Duodenal mucosa (tissue), 2 donors: ENCODE data around the gene GOLGA3.
"Not testable (repeated sequence)": the region's sequence is repeated elsewhere in the genome, so short reads cannot be mapped to it uniquely, and the experiment has no call there.

Experiments
- H3K27ac ChIP-seq: one replicate; pipeline ENCODE4 v1.7.0; 2013; ENCODE audit warnings: low read depth, low read length
- H3K27me3 ChIP-seq, 2 donors: one replicate each; pipeline ENCODE4 v1.7.0; 2013; ENCODE audit warnings: low read length in 2 of 2, control low read depth in 1 of 2; ENCODE audit not compliant: insufficient read depth in 2 of 2, control insufficient read depth in 1 of 2
- H3K36me3 ChIP-seq, 2 donors: one replicate each; pipeline ENCODE4 v1.7.0; 2013; ENCODE audit warnings: low read length in 2 of 2, control low read depth in 1 of 2; ENCODE audit not compliant: insufficient read depth in 2 of 2, control insufficient read depth in 1 of 2
- H3K4me1 ChIP-seq, 2 donors: one replicate each; pipeline ENCODE4 v1.7.0; 2013; ENCODE audit warnings: low read length in 2 of 2, control low read depth in 1 of 2; ENCODE audit not compliant: insufficient read depth in 2 of 2, control insufficient read depth in 1 of 2
- H3K4me3 ChIP-seq, 2 donors: one replicate each; pipeline ENCODE4 v1.7.0; 2013; ENCODE audit warnings: low read length in 2 of 2, low read depth in 1 of 2
- H3K9ac ChIP-seq, 2 donors: one replicate each; pipeline ENCODE4 v1.7.0; 2013; ENCODE audit warnings: low read length in 2 of 2, low read depth in 1 of 2
- H3K9me3 ChIP-seq, 2 donors: one replicate each; pipeline ENCODE4 v1.7.0; 2013; ENCODE audit warnings: low read length in 2 of 2, control low read depth in 1 of 2; ENCODE audit not compliant: control insufficient read depth in 1 of 2

The GOLGA3 gene

DNA sequence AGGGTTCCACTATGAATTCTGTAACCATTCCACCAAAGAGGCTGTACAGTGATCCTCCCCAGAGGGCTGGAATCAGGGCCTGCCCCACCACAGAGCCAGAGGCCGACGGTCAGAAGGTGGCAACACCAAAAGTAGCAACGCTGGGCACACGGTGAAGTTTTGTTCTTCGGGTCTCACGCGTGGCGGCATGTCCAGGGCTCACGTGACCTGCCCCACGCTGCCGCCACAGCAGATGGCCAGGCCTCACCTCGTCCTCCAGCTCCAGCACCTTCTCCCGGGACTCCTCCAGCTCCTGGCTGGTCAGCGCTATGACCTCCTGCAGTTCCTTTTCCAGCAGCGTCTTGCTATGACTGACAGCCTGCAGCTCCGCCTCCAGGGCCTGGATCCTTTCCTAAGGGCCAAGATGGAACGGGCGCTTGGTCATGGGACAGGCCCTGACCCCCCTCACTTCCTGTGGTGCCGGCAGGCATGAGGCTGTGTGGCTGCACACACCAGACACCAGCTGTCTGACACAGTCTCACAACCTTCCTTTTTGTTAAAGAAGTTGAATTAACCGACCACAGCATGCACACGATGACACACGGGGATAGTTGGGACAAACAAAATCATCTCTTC lies 44.6 kb downstream of the GOLGA3 start:
- Histone ChIP-seq H3K27me3 (no peaks in the 10 kb centered on the region), H3K9ac (no peak overlapping the region), H3K4me1 (no peaks in the 10 kb centered on the region), H3K4me3 (no peak overlapping the region), H3K9me3 (no peaks in the 10 kb centered on the region), H3K27ac (no peak overlapping the region), H3K36me3 (peaks cover 58 to 83% of the 10 kb centered on the region in 2 donors)

DNA sequence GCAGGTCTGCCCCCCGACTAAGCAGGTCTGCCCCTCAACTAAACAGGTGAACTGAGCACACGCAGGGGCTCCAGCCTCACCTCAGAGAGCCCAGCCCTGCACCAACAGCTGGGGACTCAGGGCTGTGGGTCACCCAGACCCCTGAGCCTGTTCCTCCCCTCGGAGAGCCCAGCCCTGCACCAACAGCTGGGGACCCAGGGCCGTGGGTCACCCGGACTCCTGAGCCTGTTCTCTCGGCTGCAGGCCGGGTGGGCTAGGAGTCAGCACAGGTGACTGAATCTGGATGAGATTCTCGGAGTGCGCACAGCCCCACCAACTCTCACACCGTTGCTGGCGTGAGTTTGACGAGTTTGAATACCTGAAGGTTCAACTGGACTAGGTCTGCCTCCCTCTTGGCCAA lies 46.7 kb downstream of the GOLGA3 start:
- Histone ChIP-seq H3K9me3 (no peaks in the 10 kb centered on the region), H3K4me3 (no peak overlapping the region), H3K27me3 (no peaks in the 10 kb centered on the region), H3K4me1 (no peaks in the 10 kb centered on the region), H3K27ac (no peak overlapping the region), H3K9ac (no peak overlapping the region), H3K36me3 (peaks cover 53 to 83% of the 10 kb centered on the region in 2 donors)

DNA sequence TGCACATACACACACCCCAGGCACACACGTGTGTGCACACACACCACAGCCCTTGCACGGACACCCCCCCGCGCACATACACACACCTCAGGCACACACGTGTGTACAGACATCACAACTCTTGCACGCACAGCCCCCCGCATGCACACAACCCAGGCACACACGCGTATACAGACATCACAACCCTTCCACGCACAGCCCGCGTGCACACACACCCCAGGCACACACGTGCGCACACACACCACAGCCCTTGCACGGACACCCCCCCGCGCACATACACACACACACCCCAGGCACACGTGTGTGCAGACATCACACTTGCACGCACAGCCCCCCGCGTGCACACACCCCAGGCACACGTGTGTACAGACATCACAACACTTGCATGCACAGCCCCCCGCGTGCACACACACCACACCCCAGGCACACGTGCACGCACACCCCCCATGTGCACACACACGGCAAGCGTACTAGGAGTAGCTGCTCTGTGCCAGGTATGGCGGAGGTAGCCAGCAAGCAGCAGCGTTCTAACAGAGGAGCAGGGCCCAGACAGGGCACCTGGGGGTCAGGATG lies 48.8 kb downstream of the GOLGA3 start:
- no peak overlapping the region for H3K4me3 ChIP-seq
- no peaks in the 10 kb centered on the region for H3K27me3 ChIP-seq
- no peak overlapping the region for H3K9ac ChIP-seq
- no peaks in the 10 kb centered on the region for H3K9me3 ChIP-seq
- peaks cover 45 to 85% of the 10 kb centered on the region in 2 donors for H3K36me3 ChIP-seq
- no peak overlapping the region for H3K27ac ChIP-seq
- H3K4me1 ChIP-seq: no peaks in the 10 kb centered on the region

DNA sequence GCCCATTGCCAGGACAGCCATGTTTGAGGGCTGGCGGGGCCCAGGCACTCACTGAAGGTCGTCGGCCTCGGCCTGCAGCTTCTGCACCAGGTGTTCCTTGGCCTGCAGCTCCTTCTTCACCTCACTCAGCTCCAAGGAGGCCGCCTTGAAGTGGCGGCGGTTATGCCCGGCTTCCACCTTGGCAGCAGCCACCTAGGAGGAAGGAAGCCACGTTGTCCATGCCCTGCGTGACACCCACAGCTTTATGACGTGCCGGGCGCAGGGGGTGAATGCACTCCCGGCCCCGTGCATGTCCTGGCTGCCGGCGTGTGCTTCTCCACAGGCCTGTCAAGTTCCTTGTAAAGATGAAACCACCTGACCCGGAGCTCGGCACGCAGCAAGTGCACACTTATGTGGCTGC lies 51.1 kb downstream of the GOLGA3 start:
- peaks cover 48 to 87% of the 10 kb centered on the region in 2 donors for H3K36me3 ChIP-seq
- no peak overlapping the region for H3K27ac ChIP-seq
- H3K4me1 ChIP-seq: no peaks in the 10 kb centered on the region

DNA sequence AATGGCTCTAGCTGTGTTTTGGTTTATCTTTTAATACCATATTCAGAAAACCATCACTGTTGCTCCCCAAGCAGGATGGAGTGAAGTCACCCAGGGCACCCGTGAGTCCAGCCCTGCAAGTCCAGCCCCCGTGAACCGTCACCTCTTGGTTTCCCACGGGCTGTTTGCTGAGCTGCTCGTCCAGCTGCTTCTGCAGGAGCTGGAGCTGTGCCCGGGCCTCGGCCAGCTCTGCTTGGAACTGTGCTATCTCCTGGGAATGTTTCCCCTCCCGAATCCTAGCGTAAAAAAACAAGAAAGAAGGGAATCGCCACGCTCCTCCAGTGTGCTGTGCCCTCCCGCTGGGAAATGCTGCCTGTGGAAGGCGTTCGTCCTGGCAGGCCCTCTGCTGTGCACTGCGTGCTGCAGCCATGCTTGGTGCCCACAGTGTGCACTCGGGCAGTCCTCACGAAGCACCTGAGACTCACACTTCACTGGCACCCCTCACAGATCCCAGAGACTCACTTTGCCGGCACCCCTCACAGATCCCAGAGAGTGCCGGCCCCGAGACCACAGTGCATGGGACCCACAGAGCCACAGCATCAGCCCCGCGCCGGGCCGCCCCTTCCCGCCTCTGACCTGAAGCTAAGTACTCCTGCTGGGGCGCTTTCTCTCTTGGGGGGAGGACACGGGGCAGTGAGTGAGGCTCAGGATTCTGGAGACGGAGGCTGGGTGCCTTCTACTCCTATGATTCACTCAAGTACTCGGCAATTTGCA lies 51.7 kb downstream of the GOLGA3 start:
- H3K36me3 ChIP-seq: peaks cover 45 to 82% of the 10 kb centered on the region in 2 donors
- no peak overlapping the region for H3K9ac ChIP-seq
- no peak overlapping the region for H3K4me3 ChIP-seq

More for the DNA sequence above, 51.1 kb downstream of the GOLGA3 start:
- Histone ChIP-seq H3K4me3 (no peak overlapping the region), H3K9ac (no peak overlapping the region), H3K27me3 (no peaks in the 10 kb centered on the region), H3K9me3 (no peaks in the 10 kb centered on the region)

DNA sequence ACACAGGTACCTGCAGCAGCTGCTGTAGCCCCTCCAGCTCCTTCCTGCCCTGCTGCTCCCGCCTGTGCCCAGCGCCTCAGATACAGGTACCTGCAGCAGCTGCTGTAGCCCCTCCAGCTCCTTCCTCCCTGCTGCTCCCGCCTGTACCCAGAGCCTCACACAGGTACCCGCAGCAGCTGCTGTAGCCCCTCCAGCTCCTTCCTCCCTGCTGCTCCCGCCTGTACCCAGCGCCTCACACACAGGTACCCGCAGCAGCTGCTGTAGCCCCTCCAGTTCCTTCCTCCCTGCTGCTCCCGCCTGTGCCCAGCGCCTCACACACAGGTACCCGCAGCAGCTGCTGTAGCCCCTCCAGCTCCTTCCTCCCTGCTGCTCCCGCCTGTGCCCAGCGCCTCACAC lies 52.4 kb downstream of the GOLGA3 start:
- H3K4me1 ChIP-seq, H3K9me3 ChIP-seq, H3K9ac ChIP-seq, H3K4me3 ChIP-seq, H3K27me3 ChIP-seq, H3K27ac ChIP-seq: not testable (repeated sequence)
- peaks cover 41 to 82% of the 10 kb centered on the region in 2 donors for H3K36me3 ChIP-seq

More for the DNA sequence above, 51.7 kb downstream of the GOLGA3 start:
- Histone ChIP-seq H3K27me3 (no peaks in the 10 kb centered on the region), H3K27ac (no peak overlapping the region), H3K9me3 (no peaks in the 10 kb centered on the region), H3K4me1 (no peaks in the 10 kb centered on the region)

DNA sequence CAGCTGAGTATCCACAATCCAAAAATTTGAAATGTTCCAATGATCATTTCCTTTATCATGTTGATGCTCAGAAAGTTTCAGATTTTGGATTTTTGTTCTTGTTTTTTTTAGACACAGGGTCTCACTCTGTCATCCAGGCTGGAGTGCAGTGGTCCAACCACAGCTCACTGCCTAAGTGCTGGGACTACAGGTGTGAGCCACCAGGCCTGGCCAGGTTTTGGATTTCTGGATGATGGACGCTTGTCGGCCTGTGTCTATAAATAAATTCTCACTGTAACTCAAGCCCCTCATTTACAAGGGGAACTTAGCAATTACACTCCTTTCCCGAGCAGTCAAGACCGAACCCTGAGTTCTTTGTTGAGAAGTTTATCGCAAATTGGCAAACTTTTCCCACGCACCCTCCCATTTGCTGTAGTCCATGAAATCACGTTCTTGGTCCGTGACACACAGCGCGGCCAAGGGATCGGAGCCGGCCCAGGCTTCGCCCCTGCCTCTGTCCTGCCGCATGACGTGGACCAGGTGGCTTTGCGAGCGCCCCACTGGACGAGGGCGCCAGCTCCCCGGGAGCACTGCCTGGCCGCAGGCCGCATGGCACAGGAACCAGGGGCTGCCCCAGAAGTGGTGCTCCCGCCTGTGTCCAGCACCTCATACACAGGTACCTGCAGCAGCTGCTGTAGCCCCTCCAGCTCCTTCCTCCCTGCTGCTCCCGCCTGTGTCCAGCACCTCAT lies 53.0 kb downstream of the GOLGA3 start:
- H3K27me3 ChIP-seq: no peaks in the 10 kb centered on the region
- H3K4me3 ChIP-seq: no peak overlapping the region
- peaks cover 5 to 9% of the 10 kb centered on the region in 2 donors for H3K4me1 ChIP-seq
- H3K36me3 ChIP-seq: peaks cover 37 to 78% of the 10 kb centered on the region in 2 donors
- no peak overlapping the region for H3K27ac ChIP-seq
- H3K9me3 ChIP-seq: no peaks in the 10 kb centered on the region
- no peak overlapping the region for H3K9ac ChIP-seq

DNA sequence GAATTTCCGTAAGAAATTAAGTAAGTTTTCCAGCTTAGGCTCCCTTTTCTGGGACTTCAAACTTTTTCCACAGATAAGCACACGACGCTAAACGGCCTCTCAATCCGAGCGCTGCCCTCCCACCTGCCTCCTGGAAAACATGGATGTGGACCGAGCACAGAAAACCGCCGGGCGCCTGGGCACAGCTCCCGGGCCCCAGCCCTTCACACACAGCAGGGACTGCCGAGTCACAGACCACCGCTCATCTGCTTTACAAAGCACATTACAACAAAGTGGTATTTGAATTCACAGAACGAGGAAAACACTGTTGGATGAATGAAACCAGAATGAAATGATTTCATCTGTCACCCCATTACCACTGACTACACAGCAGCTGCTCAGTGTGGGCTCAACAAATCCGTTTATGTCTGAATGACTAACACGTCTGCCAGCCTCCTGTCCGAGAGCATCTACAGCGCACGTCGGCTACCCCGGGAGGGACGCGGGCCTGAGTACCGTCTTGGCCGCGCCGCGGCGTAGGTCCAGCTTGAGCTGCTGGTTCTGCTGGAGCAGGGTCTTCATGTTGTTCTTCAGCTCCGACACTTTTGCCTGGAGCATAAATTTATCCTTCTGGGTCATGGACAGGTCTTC lies 53.9 kb downstream of the GOLGA3 start:
- no peak overlapping the region for H3K27ac ChIP-seq
- no peaks in the 10 kb centered on the region for H3K27me3 ChIP-seq
- no peak overlapping the region for H3K9ac ChIP-seq
- H3K4me1 ChIP-seq: peaks cover 5 to 9% of the 10 kb centered on the region in 2 donors
- no peaks in the 10 kb centered on the region for H3K9me3 ChIP-seq
- H3K36me3 ChIP-seq: peaks cover 32 to 74% of the 10 kb centered on the region in 2 donors
- no peak overlapping the region for H3K4me3 ChIP-seq

DNA sequence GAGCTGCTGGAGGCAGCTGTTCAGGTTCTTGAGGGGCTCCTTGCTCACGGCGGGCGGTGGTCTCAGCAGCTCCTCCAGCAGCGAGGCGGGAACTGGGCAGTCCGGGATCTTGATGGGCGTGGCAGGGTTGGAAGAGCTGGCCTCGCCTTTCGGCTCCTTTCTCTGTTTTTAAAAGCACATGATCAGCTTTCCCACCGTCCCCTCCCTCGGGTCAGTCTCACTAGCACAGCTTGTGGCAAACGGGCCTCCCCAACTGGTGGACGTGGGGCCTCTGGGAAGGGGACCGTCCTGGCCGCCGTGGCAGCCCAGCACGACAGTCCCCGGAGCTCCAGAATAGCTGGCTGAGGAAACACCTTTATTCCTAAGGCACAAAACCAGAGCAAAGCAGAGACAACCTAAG lies 54.5 kb downstream of the GOLGA3 start:
- no peaks in the 10 kb centered on the region for H3K9me3 ChIP-seq
- H3K36me3 ChIP-seq: peaks cover 32 to 75% of the 10 kb centered on the region in 2 donors
- H3K27me3 ChIP-seq: no peaks in the 10 kb centered on the region
- H3K27ac ChIP-seq: no peak overlapping the region
- H3K4me3 ChIP-seq: no peak overlapping the region
- H3K9ac ChIP-seq: no peak overlapping the region
- peaks cover 5 to 9% of the 10 kb centered on the region in 2 donors for H3K4me1 ChIP-seq
